NCI-H2227 (cell line): Measurements from ENCODE around the gene RASA2.
A peak's percentile ranks its signal among the peaks of the same experiment; 100 is the strongest.

Source experiments
- DNase-seq: peaks from one replicate; lab custom pipeline; 2025; ENCODE audit not compliant: unreplicated experiment; lab: John Stamatoyannopoulos, UW

The RASA2 gene

DNA sequence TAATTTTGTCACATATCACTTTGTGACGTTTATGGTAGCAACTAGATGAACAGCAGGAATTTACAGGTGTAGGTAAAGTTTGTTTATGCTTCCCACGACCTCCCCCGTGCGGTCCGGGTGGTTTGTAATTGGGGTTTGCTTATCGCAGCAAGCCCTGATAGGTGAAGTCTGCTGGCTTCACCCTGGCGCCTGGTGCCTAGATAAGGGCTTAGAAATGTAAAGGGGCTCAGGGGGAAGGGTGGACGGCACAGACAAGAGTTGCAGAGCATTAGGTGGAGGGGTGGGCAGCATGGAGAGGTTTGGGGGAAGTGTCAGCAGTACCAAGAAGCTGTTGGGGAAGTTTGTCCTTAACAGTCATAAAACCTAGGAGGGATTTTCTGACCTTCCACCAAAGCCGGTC is 143.1 kb downstream of the RASA2 start:
- no peak for DNase-seq

GRCh38 chr3:141632779-141633374 is 146.1 kb downstream of the RASA2 start:
- DNase-seq, result no peak

DNA sequence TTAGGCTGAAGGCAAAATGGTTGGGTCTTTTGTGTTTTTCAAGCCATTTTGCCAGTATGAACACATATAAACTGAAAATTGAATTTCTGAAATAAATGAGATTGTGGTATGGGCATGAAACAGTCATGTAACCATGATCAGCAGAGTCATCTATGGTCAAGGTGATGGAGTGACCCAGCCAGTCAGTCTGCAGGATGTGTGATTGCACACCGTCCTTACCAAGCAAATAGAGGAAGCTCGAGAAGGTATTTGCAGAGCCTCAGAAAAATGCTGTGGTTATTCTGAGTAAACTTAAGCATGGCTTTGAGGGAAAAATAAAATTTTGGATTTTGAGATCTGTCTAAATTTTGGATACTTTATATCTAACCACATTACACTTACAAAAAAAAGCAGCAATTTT is 155.4 kb downstream of the RASA2 start:
- DNase-seq, result no peak

DNA sequence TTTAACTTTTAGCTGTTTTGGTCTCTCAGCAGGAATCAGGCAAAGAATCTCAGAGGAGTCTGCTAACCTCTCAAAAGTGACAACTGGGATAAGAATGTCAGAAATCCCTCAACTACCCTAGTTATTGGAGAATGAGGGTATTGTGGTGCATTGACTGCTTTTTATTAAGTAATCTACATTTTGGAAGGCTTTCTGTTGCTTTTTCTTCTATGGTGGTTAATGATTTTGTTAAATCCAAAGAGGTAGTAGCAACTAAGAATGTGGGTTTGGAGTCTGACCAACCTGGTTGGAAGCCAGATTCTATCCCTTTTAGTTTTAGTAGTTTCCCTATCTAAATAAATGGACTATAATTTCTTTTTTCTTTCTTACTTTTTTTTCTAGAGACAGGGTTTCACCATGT is 156.6 kb downstream of the RASA2 start:
- no peak for DNase-seq

DNA sequence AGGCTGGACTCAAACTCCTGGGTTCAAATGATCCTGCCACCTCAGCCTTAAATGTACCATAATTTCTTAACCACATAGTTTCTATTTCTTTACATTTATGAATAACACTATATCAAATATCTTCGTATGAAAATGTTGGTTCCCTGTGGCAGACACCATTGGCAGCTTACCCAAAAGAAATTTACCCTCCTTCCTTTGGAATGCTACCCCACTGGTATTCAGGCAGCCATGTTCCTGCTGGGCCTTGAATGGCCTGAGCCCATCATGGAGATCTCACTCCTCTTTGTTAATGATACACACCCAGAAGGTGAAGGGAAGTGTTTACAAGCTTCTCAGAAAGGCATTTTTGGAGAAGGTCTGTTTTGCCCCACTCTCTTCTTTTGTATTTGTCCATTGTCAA is 157.0 kb downstream of the RASA2 start:
- no peak for DNase-seq

GRCh38 chr3:141644931-141645330 is 158.1 kb downstream of the RASA2 start:
- no peak for DNase-seq

DNA sequence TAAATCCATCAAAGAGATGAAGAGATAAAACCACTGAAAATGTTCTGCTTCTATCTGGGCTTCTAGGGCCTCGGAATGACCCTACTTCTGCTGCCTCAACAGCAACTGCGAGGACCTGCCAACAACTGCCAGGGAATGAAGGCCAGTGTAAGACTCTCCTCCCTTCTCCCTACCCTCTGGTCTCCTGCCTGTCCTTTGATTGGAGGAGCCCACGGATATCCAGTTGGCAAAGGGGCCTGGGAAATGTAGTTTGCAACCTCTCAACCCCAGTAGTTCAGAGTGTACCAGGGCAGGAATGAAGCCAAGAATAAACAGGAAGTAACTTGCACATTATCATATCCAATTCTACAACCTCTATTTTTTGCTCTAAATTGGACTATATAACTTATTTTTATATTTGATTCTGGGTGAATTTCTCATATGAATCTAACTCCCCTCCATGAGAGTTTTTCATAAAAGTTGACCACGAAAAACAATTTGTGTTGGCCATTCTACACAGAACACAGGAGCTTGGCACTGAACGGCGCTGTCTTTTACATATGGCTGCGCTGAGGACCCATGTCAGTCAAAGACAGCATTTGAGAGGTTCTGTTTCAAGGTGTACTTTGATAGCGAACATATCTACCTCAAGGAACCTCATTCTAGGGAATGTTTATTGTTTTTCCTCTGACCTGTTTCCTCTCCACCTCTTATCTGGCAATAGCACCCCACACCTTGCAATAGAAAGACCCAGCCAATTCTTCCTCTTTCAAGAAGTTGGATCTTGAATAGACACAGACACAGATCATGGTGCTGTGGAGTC is 160.1 kb downstream of the RASA2 start:
- DNase-seq, result no peak

DNA sequence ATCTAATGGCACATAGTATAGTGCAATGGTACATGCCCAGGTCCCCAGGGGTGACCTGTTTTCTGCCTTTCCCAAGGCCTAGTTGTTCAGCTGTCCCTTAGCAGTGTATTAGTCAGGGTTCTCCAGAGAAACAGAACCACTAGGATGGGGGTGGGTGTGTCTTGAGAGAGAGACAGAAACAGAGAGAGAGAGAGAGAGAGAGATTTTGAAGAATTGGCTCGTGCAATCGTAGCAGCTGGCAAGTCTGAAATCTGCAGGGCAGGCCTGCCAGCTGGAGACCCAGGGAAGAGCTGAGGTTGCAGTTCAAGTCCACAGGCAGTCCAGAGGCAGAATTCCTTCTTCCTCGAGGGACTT is 160.7 kb downstream of the RASA2 start:
- no peak for DNase-seq

DNA sequence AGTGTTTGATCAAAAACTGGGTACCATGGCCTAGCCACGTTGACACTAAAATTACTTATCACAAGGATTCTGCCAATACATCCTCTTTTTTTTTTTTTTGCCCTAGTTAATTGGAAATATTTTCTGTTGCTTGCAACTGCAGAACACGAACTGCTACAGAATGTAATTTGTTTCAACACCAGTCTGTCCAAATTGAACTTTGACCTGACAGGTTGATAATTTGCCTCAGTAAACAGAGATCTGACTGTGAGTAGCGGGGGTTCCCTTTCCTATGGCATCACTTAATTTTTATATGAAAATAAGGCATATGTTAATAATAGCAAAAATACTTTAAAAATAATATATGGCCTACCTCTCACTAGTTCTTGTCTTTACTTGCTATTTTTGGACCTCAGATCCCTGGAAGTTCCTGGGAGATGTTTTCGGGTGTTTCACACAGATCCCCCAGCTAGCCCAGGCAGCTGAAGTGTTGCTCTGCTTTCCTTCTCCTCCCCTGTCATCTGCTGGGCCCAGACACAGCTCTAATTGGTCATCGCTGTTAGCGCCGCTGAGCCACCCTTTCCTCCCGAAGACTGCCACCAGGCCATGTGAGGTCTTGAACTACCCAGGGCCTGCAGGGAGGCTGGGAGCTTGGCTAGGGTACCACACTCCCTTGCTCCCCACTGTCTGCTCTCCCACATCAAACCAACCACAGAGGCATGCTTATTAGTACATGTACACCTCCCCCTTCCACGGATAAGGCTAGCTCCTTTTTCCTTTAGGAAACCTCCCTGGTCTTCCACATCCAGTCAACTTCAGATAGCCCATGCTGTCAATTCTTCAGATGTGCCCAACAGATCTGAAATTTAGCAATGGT is 161.5 kb downstream of the RASA2 start:
- no peak for DNase-seq

DNA sequence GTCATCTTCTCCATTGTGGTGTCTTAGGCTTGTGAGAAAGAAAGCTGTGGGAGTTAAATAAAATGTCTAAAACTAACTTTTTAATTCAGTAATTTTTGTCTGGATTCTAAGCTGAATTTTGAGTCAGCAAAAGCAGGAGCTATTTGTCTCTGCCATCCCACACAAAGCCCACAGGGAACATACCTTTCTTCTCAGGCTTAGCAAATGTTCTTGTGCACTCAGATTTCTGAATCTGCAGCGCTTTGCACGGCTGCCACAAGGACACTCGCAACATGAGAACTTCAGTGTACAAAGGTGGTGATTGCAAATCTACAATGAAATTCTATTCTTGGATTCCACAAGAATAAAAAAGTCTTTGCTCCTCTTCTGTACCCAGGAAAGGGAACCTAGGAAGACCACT is 163.0 kb downstream of the RASA2 start:
- DNase-seq, result no peak

- DNase-seq, result no peak
Measured at GRCh38 chr3:141650783-141651182, 164.0 kb downstream of the RASA2 start.

- DNase-seq, result no peak
Measured at GRCh38 chr3:141651409-141651808, 164.6 kb downstream of the RASA2 start.

GRCh38 chr3:141652349-141652748 is 165.5 kb downstream of the RASA2 start:
- no peak for DNase-seq

GRCh38 chr3:141653847-141654246 is 167.0 kb downstream of the RASA2 start:
- no peak for DNase-seq

DNA sequence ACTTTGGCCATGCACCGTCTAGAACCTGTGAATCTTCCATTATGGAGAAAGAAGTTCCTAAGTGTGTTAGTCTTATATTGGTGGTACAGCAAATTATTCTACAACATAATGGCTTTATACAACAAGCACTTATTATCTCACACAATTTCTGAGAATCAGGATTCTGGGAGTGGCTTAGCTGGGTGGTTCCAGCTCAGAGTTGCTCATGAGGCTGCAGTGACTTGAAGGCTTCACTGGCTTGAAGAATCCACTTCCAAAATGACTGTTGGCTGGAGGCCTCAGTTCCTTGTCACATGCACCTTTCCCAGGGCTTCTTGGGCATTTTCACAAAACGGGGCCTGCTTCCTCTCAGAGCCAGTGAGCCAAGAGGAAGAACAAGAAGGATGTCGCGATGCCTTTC is 169.0 kb downstream of the RASA2 start:
- DNase-seq, result no peak

GRCh38 chr3:141656771-141657170 is 169.9 kb downstream of the RASA2 start:
- no peak for DNase-seq

GRCh38 chr3:141657516-141657915 is 170.7 kb downstream of the RASA2 start:
- no peak for DNase-seq

DNA sequence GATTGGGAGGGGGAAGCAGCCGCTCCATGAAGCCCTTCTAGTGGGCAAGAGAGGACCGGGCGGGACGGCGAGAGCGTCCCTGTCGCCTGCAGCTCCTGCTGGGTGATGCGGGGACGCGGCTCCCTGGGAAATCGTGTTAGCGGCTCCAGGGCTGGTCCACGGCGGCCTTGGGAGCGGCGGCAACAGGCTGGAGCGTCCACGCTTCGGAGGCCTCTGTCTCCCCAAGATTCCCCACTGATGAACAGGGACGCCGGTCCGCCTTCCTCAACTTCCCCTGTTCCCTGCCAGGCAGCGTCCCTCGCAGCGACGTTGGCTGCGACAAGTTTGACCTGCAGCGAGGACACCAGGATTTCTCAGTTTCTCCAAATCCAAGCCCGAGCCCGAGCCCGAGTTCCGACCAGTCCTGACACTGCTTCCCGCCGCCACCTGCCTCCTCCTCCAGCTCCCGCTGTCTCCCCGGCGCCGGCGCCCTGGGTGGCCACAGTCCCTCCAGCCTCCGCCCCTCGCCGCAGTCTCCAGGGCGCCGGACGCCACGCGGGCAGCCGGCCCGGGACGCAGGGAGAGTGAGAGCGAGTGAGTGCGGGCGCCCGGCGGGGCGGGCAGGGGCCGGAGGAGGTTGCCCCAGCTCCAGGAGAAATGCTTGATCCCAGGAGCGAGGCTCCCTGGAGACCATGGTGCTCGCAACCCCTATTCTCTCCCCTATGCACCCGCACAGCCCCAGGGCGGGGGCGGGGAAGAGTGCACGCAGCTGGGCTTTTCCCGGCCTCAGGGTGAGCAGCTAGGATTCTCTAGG is 173.2 kb downstream of the RASA2 start:
- peak; percentile 19 for DNase-seq

DNA sequence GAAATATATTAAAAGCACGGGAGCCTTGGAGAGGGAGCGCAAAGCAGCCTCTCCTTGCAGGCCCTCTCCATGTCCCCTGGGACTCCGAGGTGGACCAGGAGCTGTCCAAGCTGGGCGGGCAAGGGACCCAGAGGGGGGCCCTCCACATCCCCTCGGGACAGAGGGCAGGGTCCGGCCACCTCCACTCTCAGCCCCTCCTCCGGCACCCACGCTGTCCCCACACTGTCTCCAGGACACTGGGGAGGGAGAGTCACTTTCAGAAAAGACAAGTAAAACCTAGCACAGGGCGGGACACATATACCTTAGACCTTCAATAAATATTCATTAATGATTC is 173.8 kb downstream of the RASA2 start:
- no peak for DNase-seq

DNA sequence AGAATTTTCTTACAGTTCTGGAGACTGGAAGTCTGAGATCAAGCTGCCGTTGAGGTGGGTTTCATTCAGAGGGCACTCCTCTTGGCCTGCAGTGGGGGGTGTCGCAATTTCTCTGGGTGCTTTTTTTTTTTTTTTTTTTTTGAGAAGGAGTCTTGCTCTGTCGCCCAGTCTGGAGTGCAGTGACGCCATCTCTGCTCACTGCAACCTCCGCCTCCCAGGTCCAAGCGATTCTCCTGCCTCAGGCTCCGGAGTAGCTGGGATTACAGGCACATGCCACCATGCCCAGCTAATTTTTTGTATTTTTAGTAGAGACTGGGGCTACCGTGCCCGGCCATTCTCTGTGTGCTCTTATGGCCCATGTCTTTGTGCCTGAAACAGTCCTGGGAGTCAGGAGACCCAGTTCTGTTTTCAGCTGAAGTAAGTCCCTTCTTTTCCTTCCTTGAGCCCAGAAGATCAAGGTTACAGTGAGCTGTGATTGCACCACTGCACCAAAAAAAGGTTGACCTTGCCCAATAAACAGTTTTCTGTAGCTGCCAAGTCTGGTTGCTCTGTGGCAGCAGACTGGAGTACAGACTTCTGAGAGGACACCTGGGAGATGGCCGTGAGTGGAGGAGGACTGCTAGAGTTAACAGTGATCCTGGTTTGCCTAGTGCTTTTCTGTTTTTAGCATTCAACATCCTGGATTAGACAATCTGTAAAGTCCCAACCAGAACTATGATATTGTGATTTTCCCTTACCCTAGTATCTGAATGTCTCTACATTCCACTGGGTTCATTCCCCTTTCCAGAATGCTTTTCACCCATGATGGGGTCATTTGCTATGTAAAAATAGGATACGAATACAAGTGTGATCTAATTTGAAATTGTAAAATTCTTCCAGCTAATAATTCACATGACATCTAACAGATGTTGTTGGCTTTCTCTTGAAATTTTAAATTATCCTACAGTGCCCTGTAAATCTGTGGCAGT is 174.7 kb downstream of the RASA2 start:
- DNase-seq, result no peak
